CD14-positive monocyte (primary cell): Measurements from ENCODE around the gene SMIM24. TPM values are rescaled to one million over a fixed set of nuclear protein-coding genes. Genes with fewer than 3 reads are reported as not detected.

ENCODE experiments used
- DNase-seq, 3 donors: peaks; one replicate each; pipeline ENCODE4 v3.0.0-alpha.2; 2011 to 2022
- H2AFZ ChIP-seq: 2 replicates; pipeline ENCODE4 v1.6.0; 2012; ENCODE audit warnings: mild to moderate bottlenecking, low read depth, low read length, inconsistent platforms; ENCODE audit not compliant: insufficient read depth, poor library complexity, severe bottlenecking
- H3K27ac ChIP-seq, 2 donors: 1 replicate in 1 of 2; 2 replicates in 1 of 2; pipeline ENCODE4 v1.5.1; 2012 to 2013; ENCODE audit warnings: low read length in 2 of 2, control low read depth in 1 of 2, inconsistent platforms in 1 of 2, low read depth in 1 of 2, mild to moderate bottlenecking in 1 of 2
- H3K27me3 ChIP-seq, 2 donors: one replicate each; pipeline versions ENCODE4 v1.6.0 to v1.6.1; 2011 to 2013; ENCODE audit warnings: low read length in 2 of 2; ENCODE audit not compliant: control insufficient read depth in 2 of 2, insufficient read depth in 2 of 2
- H3K36me3 ChIP-seq, 2 donors: replicated peaks in 1 of 2; 1 replicate in 1 of 2; 2 replicates in 1 of 2; pipeline versions ENCODE4 v1.5.1 to v1.6.1; 2012 to 2013; ENCODE audit warnings: low read length in 2 of 2, control low read depth in 1 of 2, inconsistent platforms in 1 of 2, mild to moderate bottlenecking in 1 of 2; ENCODE audit not compliant: insufficient read depth in 2 of 2, control insufficient read depth in 1 of 2
- H3K4me1 ChIP-seq, 2 donors: 1 replicate in 1 of 2; 2 replicates in 1 of 2; pipeline versions ENCODE4 v1.5.1 to v1.6.1; 2012 to 2013; ENCODE audit warnings: low read length in 2 of 2, control low read depth in 1 of 2, inconsistent platforms in 1 of 2, mild to moderate bottlenecking in 1 of 2, moderate library complexity in 1 of 2; ENCODE audit not compliant: insufficient read depth in 2 of 2, control insufficient read depth in 1 of 2
- H3K4me2 ChIP-seq: replicated peaks from 2 replicates; pipeline ENCODE3; 2012; ENCODE audit warnings: low read length, moderate library complexity, mild to moderate bottlenecking; ENCODE audit not compliant: poor library complexity, severe bottlenecking; ENCODE audit errors: extremely low read depth
- H3K4me3 ChIP-seq, 3 experiments: fragments of 200-600 bp in 1 of 3; sonication (generic) in 1 of 3; replicated peaks in 1 of 3; 1 replicate in 2 of 3; 2 replicates in 1 of 3; pipeline ENCODE4 v1.5.1; 2011 to 2013; ENCODE audit warnings: low read length in 3 of 3, mild to moderate bottlenecking in 3 of 3, control low read depth in 2 of 3, low read depth in 2 of 3, inconsistent platforms in 1 of 3, moderate library complexity in 1 of 3
- H3K79me2 ChIP-seq: 2 replicates; pipeline ENCODE4 v1.6.0; 2012; ENCODE audit warnings: mild to moderate bottlenecking, control low read depth, inconsistent platforms, low read length, moderate library complexity; ENCODE audit not compliant: insufficient read depth
- H3K9ac ChIP-seq: 2 replicates; pipeline ENCODE4 v1.6.0; 2017; ENCODE audit warnings: low read length, mild to moderate bottlenecking; ENCODE audit not compliant: insufficient read depth, poor library complexity, severe bottlenecking
- H3K9me3 ChIP-seq, 2 donors: replicated peaks in 1 of 2; 1 replicate in 1 of 2; 2 replicates in 1 of 2; pipeline versions ENCODE4 v1.5.1 to v1.6.1; 2012 to 2013; ENCODE audit warnings: low read length in 2 of 2, control low read depth in 1 of 2; ENCODE audit not compliant: control insufficient read depth in 1 of 2, insufficient read depth in 1 of 2
- H4K20me1 ChIP-seq: 2 replicates; pipeline ENCODE4 v1.6.0; 2012; ENCODE audit warnings: mild to moderate bottlenecking, low read length, control low read depth, moderate library complexity; ENCODE audit not compliant: insufficient read depth
- H3K27ac Mint-ChIP-seq, 7 donors: one replicate each; pipeline ENCODE4 v1.8.0; 2020; ENCODE audit warnings: mild to moderate bottlenecking in 7 of 7, mixed read lengths in 7 of 7, moderate library complexity in 6 of 7, inconsistent platforms in 2 of 7
- H3K27me3 Mint-ChIP-seq, 3 donors: one replicate each; pipeline ENCODE4 v1.8.0; 2021 to 2022; ENCODE audit warnings: low read depth in 3 of 3, mild to moderate bottlenecking in 3 of 3, mixed read lengths in 3 of 3, moderate library complexity in 3 of 3, inconsistent platforms in 1 of 3
- H3K36me3 Mint-ChIP-seq, 2 donors: one replicate each; pipeline ENCODE4 v1.8.0; 2020; ENCODE audit warnings: mixed read lengths in 2 of 2, inconsistent platforms in 1 of 2, mild to moderate bottlenecking in 1 of 2
- H3K4me1 Mint-ChIP-seq: one replicate; pipeline ENCODE4 v1.8.0; 2020; ENCODE audit warnings: mild to moderate bottlenecking, mixed read lengths
- H3K4me3 Mint-ChIP-seq, 2 donors: one replicate each; pipeline ENCODE4 v1.8.0; 2020; ENCODE audit warnings: mild to moderate bottlenecking in 2 of 2, mixed read lengths in 2 of 2, moderate library complexity in 1 of 2
- H3K9me3 Mint-ChIP-seq, 7 donors: one replicate each; pipeline ENCODE4 v1.8.0; 2020 to 2022; ENCODE audit warnings: mixed read lengths in 7 of 7, mild to moderate bottlenecking in 6 of 7, moderate library complexity in 6 of 7, inconsistent platforms in 2 of 7
- WGBS: methylation state at CpG from one replicate; pipeline ENCODE4 v1.1.5; 2013; ENCODE audit warnings: missing lambda C conversion rate; ENCODE audit not compliant: insufficient coverage; 5-methylcytosine and 5-hydroxymethylcytosine counted together
- intact Hi-C, 2 donors: fragments of 100-400 bp; cut with micrococcal nuclease; formaldehyde crosslinking; loops; one replicate each; pipeline versions ENCODE4 v1.15.0 to v1.15.1; 2023
- polyA plus RNA-seq, 3 donors: library from polyadenylated mRNA; depleted of rRNA in 1 of 3; unstranded in 2 of 3; stranded (reverse) in 1 of 3; fragments of 300-500 nt in 2 of 3; fragments of >200 nt in 1 of 3; fragmentation: Illumina TruSeq in 2 of 3; gene quantifications; 1 replicate in 2 of 3; 2 replicates in 1 of 3; pipeline ENCODE4 v1.2.3, GENCODE V29; 2012 to 2021
- TF ChIP-seq, protein P1 (sequence below): fragments of 200-600 bp; IDR thresholded peaks from one replicate; pipeline ENCODE4 v1.8.0; 2022; ENCODE audit warnings: antibody characterized with exemption, mild to moderate bottlenecking

Gene SMIM24
- polyA plus RNA-seq, 3 donors, result 0.30 TPM; not detected in 2

DNA sequence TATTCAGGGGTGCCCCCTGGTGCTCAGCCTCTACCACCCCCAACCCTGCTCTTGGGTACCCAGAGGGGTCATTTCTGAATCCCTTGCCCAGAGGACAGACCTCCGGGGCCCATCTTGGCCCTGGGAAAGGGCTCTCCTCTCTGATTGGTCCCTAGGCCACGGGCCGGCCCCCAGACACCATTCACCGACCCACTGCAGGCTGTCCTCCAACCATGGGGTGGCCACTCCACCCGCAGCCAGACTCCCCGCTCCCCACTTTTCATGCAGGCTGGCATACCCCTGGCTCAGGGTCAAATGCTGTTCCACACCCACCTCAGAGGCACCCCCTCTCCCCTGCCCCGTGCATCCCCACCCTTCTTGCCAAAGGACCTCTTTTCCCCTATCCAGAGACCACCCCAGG is 14.8 kb downstream of the SMIM24 start:
- H3K9me3 ChIP-seq, result no peaks in the 10 kb centered on the region
- Mint-ChIP-seq H3K27ac (peak overlapping the region in 4 of 7 donors; percentile 22 to 76 (median 43)), H3K9me3 (peaks cover 0 to 2% (median 0%) of the 10 kb centered on the region in 7 donors), H3K4me1 (no peaks in the 10 kb centered on the region), H3K36me3 (peaks cover 12 to 19% of the 10 kb centered on the region in 2 donors), H3K4me3 (no peak overlapping the region), H3K27me3 (peaks cover 0 to 6% (median 4%) of the 10 kb centered on the region in 3 donors)
- no peak overlapping the region for H3K4me2 ChIP-seq
- no peaks in the 10 kb centered on the region for H3K27me3 ChIP-seq
- no peaks in the 10 kb centered on the region for H3K4me1 ChIP-seq
- H3K27ac ChIP-seq, result no peak overlapping the region
- no peak overlapping the region for H3K9ac ChIP-seq
- DNase-seq, result no peak
- intact Hi-C loops, result no loop called here
- no peak overlapping the region for H2AFZ ChIP-seq
- no peaks in the 10 kb centered on the region for H3K79me2 ChIP-seq
- TF ChIP-seq, protein P1, sequence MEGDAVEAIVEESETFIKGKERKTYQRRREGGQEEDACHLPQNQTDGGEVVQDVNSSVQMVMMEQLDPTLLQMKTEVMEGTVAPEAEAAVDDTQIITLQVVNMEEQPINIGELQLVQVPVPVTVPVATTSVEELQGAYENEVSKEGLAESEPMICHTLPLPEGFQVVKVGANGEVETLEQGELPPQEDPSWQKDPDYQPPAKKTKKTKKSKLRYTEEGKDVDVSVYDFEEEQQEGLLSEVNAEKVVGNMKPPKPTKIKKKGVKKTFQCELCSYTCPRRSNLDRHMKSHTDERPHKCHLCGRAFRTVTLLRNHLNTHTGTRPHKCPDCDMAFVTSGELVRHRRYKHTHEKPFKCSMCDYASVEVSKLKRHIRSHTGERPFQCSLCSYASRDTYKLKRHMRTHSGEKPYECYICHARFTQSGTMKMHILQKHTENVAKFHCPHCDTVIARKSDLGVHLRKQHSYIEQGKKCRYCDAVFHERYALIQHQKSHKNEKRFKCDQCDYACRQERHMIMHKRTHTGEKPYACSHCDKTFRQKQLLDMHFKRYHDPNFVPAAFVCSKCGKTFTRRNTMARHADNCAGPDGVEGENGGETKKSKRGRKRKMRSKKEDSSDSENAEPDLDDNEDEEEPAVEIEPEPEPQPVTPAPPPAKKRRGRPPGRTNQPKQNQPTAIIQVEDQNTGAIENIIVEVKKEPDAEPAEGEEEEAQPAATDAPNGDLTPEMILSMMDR, result no peak
- H3K4me3 ChIP-seq, result no peak overlapping the region
- H3K36me3 ChIP-seq, result peaks cover 8 to 21% of the 10 kb centered on the region in 2 donors
- WGBS, result 94% methylated on average over 7 of the region's 7 CpGs
- H4K20me1 ChIP-seq, result peaks cover 31% of the 10 kb centered on the region

DNA sequence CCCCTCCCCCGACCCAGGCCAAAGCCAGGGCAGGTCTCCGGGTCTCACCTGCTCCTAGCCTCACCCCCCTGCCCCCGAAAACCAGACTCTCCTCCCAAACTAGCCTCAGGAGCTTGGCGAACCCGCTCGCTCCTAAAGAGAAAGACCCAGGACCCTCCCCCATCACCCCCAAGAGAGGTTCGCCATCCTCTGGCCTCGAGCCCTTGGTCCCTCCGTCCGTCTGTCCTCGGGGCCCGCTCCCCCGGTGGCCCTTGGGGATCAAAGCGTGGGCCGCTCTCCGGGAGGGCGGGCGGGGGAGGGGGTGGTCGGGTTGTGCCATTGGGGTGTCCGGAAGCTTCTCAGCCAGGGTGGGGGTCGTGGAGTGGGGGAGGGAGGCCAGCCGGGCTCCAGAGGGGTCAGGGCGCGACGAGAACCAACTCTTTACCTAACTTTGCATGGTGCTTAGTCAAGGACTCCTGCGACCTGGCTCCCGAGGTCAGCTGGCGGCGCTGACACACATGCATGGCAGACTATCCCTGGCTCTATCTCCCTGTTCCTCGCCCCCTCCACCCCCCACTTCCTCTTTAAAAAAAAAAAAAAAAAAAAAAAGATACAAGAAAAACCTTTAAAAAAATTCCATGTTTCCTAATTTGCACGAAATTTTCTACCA is 15.6 kb downstream of the SMIM24 start:
- TF ChIP-seq, protein P1, result no peak
- peaks cover 0 to 4% (median 0%) of the 10 kb centered on the region in 3 donors for H3K27me3 Mint-ChIP-seq
- H3K9ac ChIP-seq, result no peak overlapping the region
- intact Hi-C loops, result no loop called here
- H3K4me3 ChIP-seq, result no peak overlapping the region
- H3K27ac ChIP-seq, result no peak overlapping the region
- H3K27me3 ChIP-seq, result no peaks in the 10 kb centered on the region
- no peak for DNase-seq
- peaks cover 35% of the 10 kb centered on the region for H4K20me1 ChIP-seq
- peaks cover 0 to 2% (median 0%) of the 10 kb centered on the region in 7 donors for H3K9me3 Mint-ChIP-seq
- no peaks in the 10 kb centered on the region for H3K4me1 Mint-ChIP-seq
- 100% methylated on average over 2 of the region's 31 CpGs for WGBS
- no peak overlapping the region for H3K27ac Mint-ChIP-seq
- peaks cover 11 to 29% of the 10 kb centered on the region in 2 donors for H3K36me3 ChIP-seq
- H3K4me1 ChIP-seq, result no peaks in the 10 kb centered on the region
- no peak overlapping the region for H3K4me3 Mint-ChIP-seq
- H3K36me3 Mint-ChIP-seq, result peaks cover 16 to 27% of the 10 kb centered on the region in 2 donors
- no peaks in the 10 kb centered on the region for H3K79me2 ChIP-seq
- H2AFZ ChIP-seq, result no peak overlapping the region
- H3K4me2 ChIP-seq, result no peak overlapping the region
- H3K9me3 ChIP-seq, result no peaks in the 10 kb centered on the region
